Breast epithelium (tissue), 4 donors: Measurements from ENCODE around the gene BAIAP3. TPM values are rescaled to one million over a fixed set of nuclear protein-coding genes. Genes with fewer than 3 reads are reported as not detected.

ENCODE experiments used
- DNase-seq, 2 donors: peaks; one replicate each; pipeline ENCODE4 v3.0.0-alpha.2; 2019; ENCODE audit warnings: low spot score in 2 of 2
- H3K27ac ChIP-seq, 2 donors: fragments of 200-600 bp; sonication (generic) in 1 of 2; one replicate each; pipeline ENCODE4 v1.5.1; 2016 to 2019; ENCODE audit warnings: mild to moderate bottlenecking in 1 of 2
- H3K27me3 ChIP-seq, 2 donors: fragments of 200-600 bp; sonication (generic) in 1 of 2; one replicate each; pipeline versions ENCODE4 v1.5.1 to v1.6.0; 2017 to 2019; ENCODE audit warnings: control low read depth in 1 of 2, mild to moderate bottlenecking in 1 of 2
- H3K36me3 ChIP-seq: fragments of 200-600 bp; one replicate; pipeline ENCODE4 v1.5.1; 2019
- H3K4me1 ChIP-seq, 2 donors: fragments of 200-600 bp; sonication (generic); one replicate each; pipeline ENCODE4 v1.5.1; 2016 to 2019; ENCODE audit warnings: control low read depth in 1 of 2
- H3K4me3 ChIP-seq, 3 donors: fragments of 200-600 bp; sonication (generic); 1 replicate in 2 of 3; 2 replicates in 1 of 3; pipeline ENCODE4 v1.5.1; 2016 to 2019; ENCODE audit warnings: mild to moderate bottlenecking in 3 of 3, moderate library complexity in 2 of 3
- H3K9me3 ChIP-seq, 2 donors: fragments of 200-600 bp; sonication (generic) in 1 of 2; one replicate each; pipeline ENCODE4 v1.5.1; 2016 to 2019; ENCODE audit warnings: control low read depth in 1 of 2
- CTCF ChIP-seq, 3 donors: fragments of 450-650 bp; IDR thresholded peaks; one replicate each; pipeline ENCODE4 v1.5.1; 2016 to 2017; ENCODE audit warnings: antibody characterized with exemption in 3 of 3, mild to moderate bottlenecking in 3 of 3, moderate library complexity in 3 of 3
- POLR2A ChIP-seq: fragments of 450-650 bp; IDR thresholded peaks from one replicate; pipeline ENCODE4 v1.6.1; 2016; ENCODE audit warnings: antibody characterized with exemption, mild to moderate bottlenecking, moderate library complexity
- POLR2AphosphoS5 ChIP-seq, 3 donors: sonication (generic); formaldehyde crosslinking; IDR thresholded peaks; one replicate each; pipeline ENCODE4 v1.6.1; 2017; ENCODE audit warnings: antibody characterized with exemption in 3 of 3
- intact Hi-C: fragments of 100-400 bp; cut with DNase I; formaldehyde crosslinking; loops from one replicate; pipeline ENCODE4 v1.15.1; 2023; ENCODE audit warnings: low total_unique reads
- total RNA-seq, 3 donors: library from RNA; depleted of rRNA; stranded (reverse); fragments of >200 nt; gene quantifications; one replicate each; pipeline ENCODE4 v1.1.0, GENCODE V29; 2016

Gene BAIAP3
- total RNA-seq, 3 donors from 2014 or later: 2.7 to 8.2 (median 7.3) TPM

- Histone ChIP-seq H3K27ac (no peak overlapping the region), H3K9me3 (no peaks in the 10 kb centered on the region), H3K4me3 (no peak overlapping the region), H3K27me3 (no peaks in the 10 kb centered on the region), H3K36me3 (peaks cover 13% of the 10 kb centered on the region), H3K4me1 (peaks cover 0 to 1% of the 10 kb centered on the region in 2 donors)
- DNase-seq: no peak
- intact Hi-C loops: loop anchor here (10.0 kb wide), 1 partner anchor 97 kb away; the partner anchor contains the start of gene UNKL
- TF ChIP-seq POLR2AphosphoS5 (IDR thresholded peaks at IDR 0.05) (no peak), CTCF (IDR thresholded peaks at IDR 0.05) (no peak), POLR2A (no peak)
These were observed 15.2 kb upstream of the BAIAP3 start for GRCh38 chr16:1318268-1318545.

GRCh38 chr16:1319041-1319440 lies 14.4 kb upstream of the BAIAP3 start:
- no peak overlapping the region for H3K27ac ChIP-seq
- intact Hi-C loops: loop anchor here (10.0 kb wide), 1 partner anchor 96 kb away; the partner anchor contains the start of gene UNKL
- H3K27me3 ChIP-seq: no peaks in the 10 kb centered on the region
- peaks cover 13% of the 10 kb centered on the region for H3K36me3 ChIP-seq
- H3K9me3 ChIP-seq: no peaks in the 10 kb centered on the region
- H3K4me1 ChIP-seq: peaks cover 4 to 7% of the 10 kb centered on the region in 2 donors
- TF ChIP-seq POLR2AphosphoS5 (IDR thresholded peaks at IDR 0.05) (no peak), CTCF (IDR thresholded peaks at IDR 0.05) (no peak), POLR2A (no peak)
- DNase-seq: no peak
- no peak overlapping the region for H3K4me3 ChIP-seq

GRCh38 chr16:1320097-1320496 lies 13.3 kb upstream of the BAIAP3 start:
- TF ChIP-seq POLR2AphosphoS5 (IDR thresholded peaks at IDR 0.05) (no peak), POLR2A (no peak), CTCF (IDR thresholded peaks at IDR 0.05) (no peak)
- Histone ChIP-seq H3K4me3 (no peak overlapping the region), H3K36me3 (peaks cover 16% of the 10 kb centered on the region), H3K9me3 (no peaks in the 10 kb centered on the region), H3K27ac (no peak overlapping the region), H3K4me1 (peaks cover 7 to 10% of the 10 kb centered on the region in 2 donors), H3K27me3 (no peaks in the 10 kb centered on the region)
- intact Hi-C loops: no loop called here
- DNase-seq: no peak

GRCh38 chr16:1320658-1321240 lies 12.7 kb upstream of the BAIAP3 start:
- no peak for DNase-seq
- no peak overlapping the region for H3K27ac ChIP-seq
- no peaks in the 10 kb centered on the region for H3K27me3 ChIP-seq
- H3K9me3 ChIP-seq: no peaks in the 10 kb centered on the region
- no peak overlapping the region for H3K4me3 ChIP-seq
- peaks cover 7 to 10% of the 10 kb centered on the region in 2 donors for H3K4me1 ChIP-seq
- H3K36me3 ChIP-seq: peaks cover 19% of the 10 kb centered on the region
- intact Hi-C loops: no loop called here
- TF ChIP-seq POLR2A (no peak), CTCF (IDR thresholded peaks at IDR 0.05) (no peak), POLR2AphosphoS5 (IDR thresholded peaks at IDR 0.05) (no peak)

GRCh38 chr16:1322407-1322806 lies 11.0 kb upstream of the BAIAP3 start:
- Histone ChIP-seq H3K27ac (no peak overlapping the region), H3K4me3 (no peak overlapping the region), H3K36me3 (peaks cover 19% of the 10 kb centered on the region), H3K27me3 (no peaks in the 10 kb centered on the region), H3K4me1 (peaks cover 7 to 10% of the 10 kb centered on the region in 2 donors), H3K9me3 (no peaks in the 10 kb centered on the region)
- intact Hi-C loops: no loop called here
- no peak for TF ChIP-seq POLR2AphosphoS5 (IDR thresholded peaks at IDR 0.05)
- TF ChIP-seq POLR2A: no peak
- no peak for TF ChIP-seq CTCF (IDR thresholded peaks at IDR 0.05)
- no peak for DNase-seq
